HG02610 (cell line): ENCODE results near the gene TSR3.

Experiments
- ATAC-seq: cut with Tn5 transposase; IDR thresholded peaks from one replicate; pipeline ENCODE4 v1.9.1; 2021; ENCODE audit warnings: mild to moderate bottlenecking, moderate library complexity; ENCODE audit not compliant: unreplicated experiment

Gene TSR3

DNA sequence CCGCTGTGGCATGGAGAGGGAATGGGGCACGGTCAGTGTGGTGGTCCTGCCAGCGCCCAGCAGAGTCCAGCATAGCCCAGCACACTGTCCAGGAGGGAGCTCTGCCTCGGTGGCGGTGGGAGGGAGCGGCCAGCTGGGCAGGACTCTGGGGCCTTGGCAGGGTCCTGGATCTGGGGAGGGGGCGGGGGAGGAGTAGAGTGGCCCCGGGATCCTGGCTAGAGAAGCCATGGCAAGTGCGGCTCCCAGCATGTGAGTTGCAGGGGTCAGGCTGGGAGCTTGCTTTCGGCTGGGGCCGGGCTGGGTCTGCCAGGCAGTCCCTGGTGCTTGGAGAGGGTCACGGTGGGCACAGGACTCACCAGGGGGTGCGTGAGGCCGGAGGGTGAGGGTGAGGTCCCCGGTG, 3.9 kb upstream of the TSR3 start:
- no peak for ATAC-seq

DNA sequence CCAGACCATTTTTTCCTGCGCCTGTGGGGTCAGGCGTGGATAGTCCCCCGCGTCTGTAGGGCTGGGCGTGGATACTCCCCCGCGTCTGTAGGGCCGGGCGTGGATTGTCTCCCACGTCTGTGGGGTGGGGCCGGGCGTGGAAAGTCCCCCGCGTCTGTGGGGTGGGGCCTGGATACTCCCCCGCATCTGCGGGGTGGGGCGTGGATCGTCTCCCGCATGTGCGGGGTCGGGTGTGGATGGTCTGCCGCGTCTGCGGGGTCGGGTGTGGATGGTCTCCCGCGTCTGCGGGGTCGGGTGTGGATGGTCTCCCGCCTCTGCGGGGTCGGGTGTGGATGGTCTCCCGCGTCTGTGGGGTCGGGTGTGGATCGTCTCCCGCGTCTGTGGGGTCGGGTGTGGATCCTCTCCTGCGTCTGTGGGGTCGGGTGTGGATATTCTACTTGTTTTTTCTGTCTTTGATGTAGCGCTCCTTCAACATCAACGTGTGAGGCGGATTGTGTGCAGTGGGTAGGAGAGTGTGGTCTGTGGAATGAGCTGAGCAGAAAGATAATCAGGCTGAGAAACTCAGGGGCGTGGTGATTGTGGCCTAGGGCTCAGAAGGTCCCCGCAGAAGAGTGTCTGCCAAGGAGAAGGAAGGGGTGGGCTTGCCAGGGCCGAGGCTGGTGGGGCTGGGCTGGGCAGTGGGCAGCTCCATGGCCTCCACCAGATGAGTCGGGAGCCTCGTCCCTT, 3.3 kb upstream of the TSR3 start:
- ATAC-seq = no peak

DNA sequence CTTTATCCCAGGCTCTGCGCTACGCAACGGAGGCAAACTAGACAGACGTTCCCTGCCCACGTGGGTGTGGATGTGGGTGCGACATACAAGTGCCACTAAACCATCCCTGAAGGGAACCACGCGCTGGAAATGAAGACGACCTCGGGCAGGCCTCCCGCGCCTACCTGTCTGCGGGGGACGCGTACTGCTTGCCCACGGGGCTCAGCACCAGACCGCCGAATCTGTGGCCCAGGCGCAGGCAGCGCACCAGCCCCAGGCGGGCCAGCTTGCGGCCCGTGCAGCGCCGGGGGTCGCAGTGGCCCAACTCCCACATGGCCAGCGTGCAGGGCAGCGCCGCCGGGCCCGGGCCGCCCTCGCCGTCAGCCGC, 480 bp downstream of the TSR3 start:
- no peak for ATAC-seq

DNA sequence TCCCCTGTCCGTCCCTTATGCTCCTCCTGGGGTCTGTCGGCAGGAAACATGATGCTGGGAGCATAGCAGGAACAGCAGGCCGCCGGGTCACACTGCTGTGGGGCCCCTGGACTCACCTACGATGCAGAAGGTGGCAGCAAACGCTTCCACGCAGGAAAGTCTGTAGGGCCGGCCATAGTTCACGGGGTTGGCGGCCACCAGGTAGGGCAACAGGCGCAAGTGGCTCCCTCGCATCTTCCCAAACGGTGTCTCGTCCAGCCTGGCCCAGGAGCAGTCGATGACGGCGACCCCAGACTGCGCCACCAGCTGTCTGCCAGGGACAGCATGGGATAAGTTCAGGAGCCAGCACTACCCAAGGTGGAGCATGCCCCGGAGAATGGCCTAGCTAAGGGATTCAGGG, 987 bp downstream of the TSR3 start:
- no peak for ATAC-seq

DNA sequence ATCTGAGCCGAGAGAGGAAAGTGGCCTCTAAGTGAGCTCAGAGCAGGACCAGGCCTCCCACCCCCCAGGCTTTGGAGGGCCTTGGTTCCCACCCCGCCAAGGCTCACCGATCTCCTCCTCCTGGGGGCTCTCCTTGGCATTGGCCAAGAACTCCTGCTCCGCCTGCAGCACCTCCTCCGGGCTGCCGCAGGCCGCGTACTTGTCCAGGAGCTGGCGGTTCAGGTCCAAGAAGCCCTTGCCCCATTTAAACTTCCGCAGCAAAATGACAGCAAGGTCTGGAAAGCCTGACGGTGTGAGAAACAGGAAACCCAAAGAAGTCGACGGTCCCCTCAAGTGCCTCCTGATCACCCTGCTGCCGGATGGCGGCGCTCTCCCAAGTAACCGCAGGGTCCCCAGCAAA, 1.7 kb downstream of the TSR3 start:
- ATAC-seq = no peak

DNA sequence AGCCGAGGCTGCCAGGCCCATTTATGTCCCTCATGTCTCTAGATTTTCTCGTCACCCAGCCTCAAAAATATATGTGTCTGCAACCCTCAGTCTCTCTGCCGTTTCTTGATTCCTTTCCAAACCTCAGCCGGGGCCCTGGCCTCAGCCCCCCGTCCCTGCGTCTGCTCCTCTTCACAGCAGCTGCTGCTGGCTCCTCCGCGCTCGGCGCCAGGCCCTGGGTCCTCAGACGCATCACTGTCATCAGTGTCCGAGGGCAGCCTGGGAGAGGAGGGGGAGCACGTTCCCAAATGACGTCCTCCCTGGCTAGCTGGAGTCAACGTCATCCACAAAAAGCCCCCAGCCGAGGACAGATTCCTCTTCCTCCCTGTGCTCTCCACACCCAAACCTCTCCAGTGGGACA, 2.3 kb downstream of the TSR3 start:
- no peak for ATAC-seq

DNA sequence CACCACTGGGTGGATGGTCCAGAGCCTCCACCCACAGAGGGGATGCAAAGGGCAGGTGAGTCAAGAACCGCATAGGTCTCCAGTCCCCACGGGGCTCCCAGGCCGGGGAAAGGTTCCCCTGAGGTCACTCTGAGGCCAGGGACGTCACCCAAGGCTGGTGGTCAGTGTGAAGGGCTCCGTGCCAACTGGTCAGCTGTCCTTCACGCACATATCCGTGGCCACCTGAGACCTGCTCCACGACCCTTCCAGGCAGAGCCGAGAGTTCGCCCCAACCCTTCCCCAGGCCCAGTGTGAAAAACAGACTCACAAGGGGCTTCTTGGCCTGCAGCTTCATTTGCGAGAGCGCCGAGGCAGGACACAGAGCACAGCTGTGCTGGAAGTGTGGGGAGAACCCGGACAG, 2.8 kb downstream of the TSR3 start:
- no peak for ATAC-seq

DNA sequence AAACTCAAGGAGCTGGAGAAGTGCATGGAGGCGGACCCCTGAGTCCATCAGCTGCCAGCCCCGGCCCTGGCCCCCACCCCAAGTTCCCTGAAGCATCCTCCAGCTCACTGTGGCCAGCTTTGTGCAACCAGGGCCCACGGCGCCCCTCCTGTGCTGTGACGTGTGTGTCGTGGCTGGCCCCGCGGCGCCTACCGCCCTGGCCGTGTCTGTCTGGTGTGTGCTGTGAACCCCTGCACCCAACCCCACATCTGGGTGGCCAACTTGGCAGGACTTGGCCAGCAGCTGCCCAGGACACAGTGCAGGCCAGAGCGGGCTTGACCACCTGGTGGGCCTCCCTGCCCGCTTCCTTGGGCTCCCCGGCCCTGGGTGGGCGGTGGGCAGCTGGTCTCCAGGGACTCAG, 3.2 kb downstream of the TSR3 start:
- ATAC-seq = no peak

DNA sequence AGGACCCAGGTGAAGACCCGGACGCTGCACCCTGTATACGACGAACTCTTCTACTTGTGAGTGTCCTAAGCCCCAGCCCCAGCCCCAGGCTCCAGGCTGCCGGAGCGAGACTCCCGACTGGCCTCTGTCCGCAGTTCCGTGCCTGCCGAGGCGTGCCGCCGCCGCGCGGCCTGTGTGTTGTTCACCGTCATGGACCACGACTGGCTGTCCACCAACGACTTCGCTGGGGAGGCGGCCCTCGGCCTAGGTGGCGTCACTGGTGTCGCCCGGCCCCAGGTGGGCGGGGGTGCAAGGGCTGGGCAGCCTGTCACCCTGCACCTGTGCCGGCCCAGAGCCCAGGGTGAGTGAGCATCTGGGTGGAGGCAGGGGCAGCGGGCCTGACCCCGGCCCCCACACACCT, 3.7 kb downstream of the TSR3 start:
- ATAC-seq = no peak

DNA sequence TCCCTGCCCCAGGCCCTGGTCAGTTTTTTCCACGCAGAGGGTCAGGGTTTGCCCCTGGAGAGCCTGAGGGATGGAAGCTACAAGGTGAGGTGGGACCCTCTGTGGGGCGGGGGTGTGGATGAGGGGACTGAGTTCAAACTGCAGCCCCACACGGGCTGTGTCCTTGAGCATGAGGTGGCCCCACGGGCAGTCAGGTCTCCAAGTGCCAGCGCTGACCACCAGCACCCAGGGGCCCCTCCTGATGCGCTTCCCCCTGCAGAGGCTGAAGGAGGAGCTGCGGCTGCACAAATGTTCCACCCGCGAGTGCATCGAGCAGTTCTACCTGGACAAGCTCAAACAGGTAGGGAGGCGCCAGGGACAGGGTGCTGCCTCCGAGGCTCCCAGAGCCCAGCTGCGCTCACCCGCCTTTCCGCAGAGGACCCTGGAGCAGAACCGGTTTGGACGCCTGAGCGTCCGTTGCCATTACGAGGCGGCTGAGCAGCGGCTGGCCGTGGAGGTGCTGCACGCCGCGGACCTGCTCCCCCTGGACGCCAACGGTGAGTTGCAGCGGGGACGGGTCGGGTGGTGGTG, 4.3 kb downstream of the TSR3 start:
- no peak for ATAC-seq

DNA sequence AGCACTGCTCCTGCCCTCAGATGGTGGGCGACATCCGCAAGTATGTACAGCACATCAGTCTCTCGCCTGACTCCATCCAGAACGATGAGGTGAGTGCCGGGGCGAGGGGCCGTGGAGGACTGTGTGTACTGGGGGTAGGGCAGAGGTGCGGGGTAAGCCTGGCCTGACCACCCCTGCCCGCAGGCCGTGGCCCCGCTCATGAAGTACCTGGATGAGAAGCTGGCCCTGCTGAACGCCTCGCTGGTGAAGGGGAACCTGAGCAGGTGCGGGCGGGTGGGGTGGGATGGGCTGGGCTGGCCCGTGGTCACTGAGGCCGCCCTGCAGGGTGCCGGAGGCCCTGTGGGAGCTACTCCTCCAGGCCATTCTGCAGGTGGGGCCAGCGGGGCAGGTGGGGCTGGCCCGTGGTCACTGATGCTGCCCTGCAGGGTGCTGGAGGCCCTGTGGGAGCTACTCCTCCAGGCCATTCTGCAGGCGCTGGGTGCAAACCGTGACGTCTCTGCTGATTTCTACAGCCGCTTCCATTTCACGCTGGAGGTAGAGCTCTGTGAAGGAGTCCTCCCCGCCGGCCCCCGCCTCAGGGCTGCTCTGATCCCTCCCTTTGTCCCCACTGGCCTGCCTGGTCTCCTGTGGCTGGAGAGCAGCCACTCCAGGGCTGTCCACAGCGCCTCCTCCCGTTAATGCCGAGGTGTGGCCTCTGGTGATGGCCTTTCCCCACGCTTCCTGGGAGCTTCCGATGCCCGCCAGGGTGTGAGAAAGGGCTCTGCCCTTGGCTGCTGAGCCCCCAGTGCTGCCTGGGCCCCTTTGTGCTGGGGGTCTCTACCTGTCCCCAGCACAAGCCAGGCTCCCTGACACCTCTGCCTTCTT, 5.0 kb downstream of the TSR3 start:
- ATAC-seq = no peak

DNA sequence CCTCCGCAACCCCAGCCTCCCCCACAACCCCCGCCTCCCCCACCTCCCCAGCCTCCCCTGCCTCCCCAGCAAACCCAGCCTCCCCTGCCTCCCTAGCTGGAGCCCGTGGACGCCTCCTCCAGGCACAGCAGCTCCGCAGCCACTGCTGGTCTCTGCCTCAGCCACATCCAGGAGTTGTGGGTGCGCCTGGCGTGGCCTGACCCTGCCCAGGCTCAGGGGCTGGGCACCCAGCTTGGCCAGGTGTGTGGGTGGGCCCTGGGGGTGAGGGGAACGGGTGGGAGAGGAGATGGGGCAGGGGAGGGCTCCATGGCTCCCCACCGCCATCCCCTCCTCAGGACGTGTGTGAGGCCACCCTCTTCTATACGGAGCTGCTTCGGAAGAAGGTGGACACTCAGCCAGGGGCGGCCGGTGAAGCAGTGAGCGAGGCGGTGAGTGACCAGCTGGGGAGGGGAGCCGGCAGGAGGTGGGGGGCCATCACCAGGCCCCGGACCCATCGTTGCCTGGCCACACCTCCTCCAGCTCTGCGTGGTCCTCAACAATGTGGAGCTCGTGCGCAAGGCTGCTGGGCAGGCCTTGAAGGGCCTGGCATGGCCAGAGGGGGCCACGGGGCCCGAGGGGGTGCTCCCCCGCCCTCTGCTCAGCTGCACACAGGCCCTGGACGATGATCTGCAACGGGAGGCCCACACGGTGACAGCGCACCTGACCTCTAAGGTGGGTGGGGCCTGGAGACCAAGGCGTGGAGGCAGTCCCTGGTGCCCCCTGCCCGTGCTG, 5.8 kb downstream of the TSR3 start:
- ATAC-seq = no peak

DNA sequence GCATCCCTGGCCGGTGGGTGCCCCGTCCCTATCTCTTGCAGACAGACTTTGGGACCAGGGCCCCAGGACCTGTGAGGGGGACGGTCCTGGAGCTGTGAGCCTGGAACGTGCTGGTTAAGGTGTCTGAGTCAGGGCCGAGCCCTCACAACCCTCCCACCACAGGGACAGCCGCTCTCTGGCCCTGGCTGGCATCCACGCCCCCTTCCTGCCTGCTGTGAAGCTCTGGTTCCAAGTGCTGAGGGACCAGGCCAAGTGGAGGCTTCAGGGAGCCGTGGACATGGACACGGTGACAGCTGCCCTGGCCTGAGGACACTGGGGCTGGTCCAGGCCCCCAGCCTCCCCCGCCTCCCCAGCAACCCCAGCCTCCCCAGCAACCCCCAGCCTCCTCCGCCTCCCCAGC, 6.6 kb downstream of the TSR3 start:
- ATAC-seq = no peak

DNA sequence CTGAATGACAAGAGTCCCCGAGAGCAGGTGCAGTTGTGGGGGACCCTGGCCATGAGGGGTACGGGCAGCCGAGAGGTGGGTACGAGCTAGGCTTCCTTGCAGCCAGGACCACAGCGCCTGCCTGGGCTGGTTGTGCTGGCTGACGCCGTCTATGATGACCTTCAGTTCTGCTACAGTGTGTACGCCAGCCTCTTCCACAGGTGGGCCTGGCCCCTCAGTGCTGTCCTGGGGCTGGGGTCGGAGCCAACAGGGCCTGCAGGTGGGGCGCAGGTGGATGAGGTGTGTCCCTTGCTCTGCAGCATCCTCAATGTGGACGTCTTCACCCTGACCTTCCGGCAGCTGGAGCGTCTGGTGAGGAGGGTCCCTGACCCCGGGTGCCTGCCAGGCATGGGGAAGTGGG, 7.2 kb downstream of the TSR3 start:
- ATAC-seq = no peak

DNA sequence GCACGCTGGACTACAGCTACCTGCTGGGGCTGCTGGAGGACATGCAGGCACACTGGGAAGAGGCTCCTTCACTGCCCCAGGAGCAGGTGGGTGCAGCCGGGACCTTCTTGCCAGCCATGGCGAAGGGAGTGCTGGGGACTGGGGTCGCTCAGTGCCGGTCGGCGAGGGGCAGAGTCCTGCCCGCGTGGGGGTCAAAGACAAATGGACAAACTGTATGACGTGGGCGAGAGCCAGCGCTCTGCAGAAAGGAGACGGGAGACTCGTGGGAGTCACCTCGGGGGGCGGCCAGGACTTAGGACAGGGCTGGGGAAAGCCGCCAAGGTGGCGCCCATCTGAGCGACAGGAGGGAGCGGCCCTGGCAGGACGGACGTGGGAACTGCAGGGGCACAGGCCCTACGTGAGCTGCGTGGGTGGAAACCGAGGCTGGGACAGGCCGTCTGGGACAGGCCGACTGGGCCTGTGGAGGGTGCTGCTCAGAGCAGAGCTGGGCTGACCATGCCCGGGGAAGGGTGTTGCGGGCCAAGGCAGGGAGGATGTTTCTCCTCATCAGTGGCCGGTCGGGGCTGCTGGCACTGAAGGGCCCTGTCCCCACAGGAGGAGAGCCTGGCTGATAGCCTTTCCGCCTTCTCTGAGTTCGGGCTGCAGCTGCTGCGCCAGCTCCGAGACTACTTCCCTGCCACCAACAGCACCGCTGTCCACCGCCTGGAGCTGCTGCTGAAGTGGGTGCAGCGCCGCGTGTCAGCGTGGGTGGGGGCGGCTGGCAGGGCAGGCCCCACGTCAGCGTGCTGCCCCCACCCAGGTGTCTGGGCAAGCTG, 8.0 kb downstream of the TSR3 start:
- no peak for ATAC-seq

DNA sequence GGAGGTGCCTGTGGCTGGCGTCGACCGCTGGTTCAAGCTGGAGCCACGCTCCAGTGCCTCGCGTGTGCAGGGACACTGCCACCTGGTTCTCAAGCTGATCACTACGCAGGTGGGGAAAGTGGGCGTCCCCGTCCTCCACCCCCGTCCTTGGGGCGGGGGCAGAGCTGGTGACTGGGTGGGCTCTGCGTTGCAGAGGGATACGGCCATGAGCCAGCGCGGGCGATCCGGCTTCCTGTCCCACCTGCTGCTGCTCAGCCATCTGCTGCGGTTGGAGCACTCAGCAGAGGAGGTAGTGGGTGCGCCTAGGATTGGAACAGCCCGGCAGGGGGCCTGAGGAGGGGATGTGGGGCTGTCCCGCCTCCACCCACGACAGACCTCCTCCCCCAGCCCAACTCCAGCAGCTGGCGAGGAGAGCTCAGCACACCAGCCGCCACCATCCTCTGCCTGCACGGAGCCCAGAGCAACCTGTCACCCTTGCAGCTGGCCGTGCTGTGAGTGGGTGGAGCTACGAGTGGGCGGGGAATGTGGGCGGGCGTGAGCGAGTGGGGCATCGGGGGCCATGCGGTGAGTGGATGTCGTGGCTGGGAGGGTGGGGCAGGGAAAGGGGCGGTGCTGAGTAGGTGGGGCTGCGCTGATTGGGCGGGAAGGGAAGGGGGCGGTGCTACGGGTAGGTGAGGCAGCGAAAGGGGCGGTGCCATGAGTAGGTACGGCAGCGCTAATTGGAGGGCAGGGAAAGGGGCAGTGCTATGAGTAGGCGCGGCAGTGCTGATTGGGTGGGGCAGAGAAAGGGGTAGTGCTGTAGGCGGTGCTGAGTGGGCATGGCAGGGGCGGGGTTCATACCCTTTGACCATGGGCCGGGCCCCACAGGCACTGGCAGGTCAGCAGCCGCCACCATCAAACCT, 8.9 kb downstream of the TSR3 start:
- peak; percentile 80 for ATAC-seq

DNA sequence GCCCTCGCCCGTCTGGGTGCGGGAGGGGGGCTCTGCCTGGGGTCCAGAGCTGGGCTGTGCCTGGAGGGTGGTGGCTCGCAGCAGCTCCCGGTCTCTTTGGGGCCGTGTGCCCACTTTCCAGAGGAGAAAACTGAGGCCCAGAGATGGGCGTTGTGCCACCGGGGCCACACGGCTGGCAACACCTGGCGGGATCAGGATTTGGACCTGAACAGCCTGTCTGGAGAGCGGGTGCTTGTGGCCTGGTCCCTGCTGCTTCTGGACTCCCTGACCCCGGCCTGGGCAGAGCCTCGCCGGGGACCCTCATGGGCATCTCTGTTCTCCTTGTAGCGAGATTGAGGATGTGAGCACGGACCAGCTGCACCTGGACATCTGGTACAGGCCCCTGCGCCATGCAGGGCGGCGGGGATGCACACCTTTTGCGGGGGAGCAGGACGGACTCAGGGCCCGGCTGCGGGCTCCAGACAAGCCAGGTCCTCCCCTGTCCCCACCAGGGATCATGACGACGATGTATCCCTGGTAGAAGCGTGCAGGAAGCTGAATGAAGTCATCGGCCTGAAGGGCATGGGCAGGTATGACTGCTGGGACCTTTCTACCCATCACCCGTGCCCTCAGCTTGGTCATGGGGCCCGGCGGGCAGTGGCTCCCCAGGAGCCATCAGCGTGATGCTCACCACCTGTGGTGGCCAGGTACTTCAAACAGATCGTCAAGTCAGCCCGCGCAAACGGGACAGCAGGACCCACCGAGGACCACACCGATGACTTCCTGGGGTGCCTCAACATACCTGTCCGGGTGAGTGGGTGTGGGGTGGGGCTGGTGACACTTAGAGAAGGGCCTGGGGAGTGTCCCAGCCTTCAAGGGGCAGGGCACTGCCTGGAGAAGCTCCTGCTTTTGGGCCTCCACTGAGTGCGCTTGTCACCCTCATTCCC, 9.9 kb downstream of the TSR3 start:
- ATAC-seq = no peak

DNA sequence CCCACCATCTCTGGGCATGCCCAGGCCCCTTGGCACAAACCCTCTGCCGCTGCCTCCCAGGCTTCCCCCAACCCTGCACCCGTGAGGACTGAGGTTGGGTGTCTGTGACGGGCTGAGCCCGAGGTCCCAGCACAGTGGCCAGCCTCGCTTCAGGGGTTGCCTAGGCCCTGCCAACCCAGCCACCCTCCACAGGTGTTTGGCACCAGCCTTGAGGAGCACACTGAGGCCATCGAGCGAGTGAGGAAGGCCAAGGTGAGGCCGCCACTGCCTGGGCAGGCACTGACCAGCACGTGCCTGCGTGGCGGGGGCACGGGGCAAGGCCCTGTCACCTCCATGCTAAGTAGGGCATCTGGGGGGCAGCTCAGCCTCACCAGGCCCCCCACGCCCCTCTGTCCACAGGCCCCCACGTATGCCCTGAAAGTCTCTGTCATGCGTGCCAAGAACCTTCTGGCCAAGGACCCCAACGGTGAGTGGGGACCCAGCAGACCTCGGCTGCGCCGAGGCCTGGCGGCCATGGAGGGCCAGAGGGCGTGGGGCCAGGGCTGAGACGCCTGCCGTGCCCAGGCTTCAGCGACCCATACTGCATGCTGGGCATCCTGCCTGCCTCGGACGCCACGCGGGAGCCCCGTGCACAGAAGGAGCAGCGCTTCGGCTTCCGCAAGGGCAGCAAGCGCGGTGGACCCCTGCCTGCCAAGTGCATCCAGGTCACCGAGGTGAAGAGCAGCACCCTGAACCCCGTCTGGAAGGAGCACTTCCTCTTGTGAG, 10.8 kb downstream of the TSR3 start:
- no peak for ATAC-seq
